ENCODE results near the gene RAB6A.
"Not testable (repeated sequence)": the region's sequence is repeated elsewhere in the genome, so short reads cannot be mapped to it uniquely, and the experiment has no call there.

Gene RAB6A

DNA sequence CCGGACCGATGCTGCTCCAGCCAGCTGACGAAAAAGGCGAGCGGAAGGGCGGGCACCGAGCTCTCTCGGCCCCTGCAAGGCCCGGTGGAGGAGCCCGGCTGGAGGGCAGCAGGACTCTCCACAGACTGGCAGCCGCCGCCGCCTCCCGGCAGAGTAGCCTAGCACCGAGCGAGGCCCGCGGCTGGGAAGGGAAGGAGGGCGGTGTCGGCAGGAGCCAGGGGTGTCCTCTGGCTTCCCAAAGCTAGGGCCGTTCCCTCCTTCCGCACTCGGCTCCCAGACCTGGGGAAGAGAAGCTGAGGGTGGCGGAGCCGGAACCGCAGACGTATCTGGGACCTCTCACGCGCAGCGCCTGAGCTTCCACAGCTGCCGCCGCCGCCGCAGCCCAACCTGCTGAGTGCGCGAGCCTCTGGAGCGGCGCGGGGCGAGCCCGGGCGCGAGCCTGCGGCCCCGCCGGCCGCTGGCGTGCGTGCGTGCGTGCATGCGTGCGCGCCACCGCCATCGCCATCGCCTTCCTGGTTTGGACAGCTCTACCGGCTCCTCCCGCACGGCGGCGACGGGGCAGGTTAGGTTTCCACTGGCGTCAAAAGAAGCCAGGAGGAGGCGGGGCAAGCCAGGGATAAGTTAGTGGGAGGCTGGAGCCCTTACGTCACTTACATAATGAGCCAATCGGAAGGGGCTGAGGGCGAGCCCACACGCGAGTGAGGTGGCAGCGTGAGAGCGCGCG lies at the start of gene RAB6A:
RAB6A (minus strand) TSS at position 396 of the 724 bp plus-strand sequence. CDS start 439 bp downstream, outside the sequence.
- DNase-seq = peak; percentile 99

DNA sequence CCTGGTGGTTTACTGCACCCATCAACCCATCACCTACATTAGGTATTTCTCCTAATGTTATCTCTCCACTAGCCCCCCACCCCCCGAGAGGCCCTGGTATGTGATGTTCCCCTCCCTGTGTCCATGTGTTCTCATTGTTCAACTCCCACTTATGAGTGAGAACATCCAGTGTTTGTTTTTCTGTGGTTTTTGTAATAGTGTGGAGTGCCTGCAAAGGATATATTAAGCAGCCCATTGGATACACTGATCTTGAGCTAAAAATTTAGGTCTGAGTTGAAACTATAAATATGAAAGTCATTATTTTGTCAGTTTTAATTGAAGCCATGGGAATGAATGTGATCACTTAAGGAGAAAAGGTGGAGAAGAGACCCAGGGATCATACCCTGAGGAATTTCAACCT lies 49.8 kb upstream of the RAB6A start:
- no peak for DNase-seq

DNA sequence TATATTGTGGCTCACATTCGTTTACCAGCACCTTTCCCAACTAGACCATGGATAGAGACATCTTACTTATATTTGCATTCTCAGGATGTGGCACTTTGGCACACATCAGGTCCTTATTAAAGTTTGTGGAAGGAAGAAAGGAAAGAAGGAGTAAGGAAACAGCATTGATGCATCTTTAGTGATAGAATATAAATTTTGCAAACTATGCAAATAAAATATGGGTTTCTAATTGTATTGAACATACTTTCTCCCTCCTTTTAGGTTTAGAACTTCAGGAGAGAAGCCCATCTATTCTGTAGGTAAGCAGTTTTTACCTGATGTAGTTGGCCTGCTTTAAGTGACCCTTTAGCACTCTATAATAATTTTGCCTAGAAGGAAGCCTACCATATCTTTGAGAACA lies 47.2 kb upstream of the RAB6A start:
- DNase-seq = no peak

DNA sequence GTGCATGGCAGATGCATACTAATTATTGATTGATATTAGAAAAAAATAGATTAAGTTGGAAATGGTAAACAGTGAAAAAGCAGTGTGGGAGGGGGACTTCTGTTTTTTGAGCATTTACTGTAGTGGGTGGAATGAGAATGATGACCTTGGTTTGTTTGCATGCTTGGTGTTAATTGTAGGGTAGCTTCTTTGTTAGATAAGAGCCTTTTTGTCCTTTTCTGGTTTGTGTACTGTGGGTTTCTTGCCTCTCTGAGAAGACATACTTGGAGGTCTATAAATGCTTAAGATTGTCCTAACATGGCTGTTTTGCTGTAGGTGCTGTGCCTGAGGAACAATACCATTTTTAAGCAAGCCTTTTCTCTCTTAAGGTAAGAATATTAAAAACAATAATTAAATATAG lies 43.8 kb upstream of the RAB6A start:
- DNase-seq = no peak

DNA sequence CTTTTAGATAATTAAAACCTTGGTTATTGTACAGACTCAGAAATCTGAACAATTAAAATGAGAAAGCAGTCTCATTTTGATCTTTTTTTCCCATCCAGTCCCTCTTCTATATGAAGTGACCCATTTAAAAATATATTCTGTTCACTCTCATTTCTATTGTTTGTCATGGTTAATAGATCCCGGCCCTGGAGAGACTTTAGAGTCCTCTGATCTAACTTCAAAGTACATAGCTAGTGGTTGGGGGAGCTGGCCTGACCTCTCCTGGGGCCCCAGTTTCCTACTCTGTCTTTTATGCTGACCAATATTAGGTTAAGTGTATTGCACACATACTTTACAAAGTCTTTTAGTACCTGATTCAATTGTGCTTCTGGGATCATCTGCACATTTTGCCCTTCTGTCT lies 40.3 kb upstream of the RAB6A start:
- no peak for DNase-seq

DNA sequence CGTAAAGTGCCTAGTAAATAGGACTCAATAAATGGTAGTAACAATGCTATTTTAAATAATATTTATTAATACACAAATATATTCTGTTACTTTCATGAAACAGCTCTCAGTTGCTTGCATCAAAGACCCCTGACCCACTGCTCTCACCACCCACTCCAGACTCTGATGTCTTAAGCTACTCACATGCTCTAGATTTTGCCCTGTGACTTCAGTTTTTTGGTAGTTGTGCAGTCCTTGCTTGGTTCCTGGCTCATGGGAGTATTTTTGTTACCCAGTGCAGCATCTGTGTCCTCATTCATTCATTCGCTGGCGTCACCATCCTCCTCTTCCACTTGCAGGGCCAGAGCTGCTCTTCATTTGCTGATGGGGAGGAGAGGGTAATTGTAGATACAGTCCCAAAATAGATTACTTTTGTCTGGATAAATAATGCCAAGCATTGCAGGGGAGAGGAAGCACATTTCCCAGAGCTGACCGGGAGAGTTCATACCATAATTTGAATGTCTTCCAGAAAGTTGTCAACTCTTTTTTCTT lies 39.5 kb upstream of the RAB6A start:
- no peak for DNase-seq

DNA sequence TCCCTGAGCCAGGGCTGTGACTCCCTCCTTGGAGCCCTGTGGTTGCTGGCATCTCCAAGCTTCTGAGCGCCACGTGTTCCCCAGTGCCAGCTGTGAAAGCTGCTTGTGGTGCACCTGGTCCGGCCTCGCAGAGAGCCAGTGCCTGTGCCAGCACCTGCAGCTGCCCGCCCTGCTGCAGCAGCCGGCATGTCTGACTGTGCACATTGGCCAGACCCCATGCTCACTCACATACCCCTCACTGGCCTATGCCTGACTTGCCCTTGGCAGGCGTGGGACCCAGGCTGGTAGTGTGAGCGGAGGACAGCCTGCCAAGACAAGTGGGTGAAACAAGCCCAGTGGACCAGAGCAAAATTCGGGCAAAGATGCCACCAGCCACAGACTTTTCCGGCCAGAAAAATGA lies 36.6 kb upstream of the RAB6A start:
- no peak for DNase-seq

DNA sequence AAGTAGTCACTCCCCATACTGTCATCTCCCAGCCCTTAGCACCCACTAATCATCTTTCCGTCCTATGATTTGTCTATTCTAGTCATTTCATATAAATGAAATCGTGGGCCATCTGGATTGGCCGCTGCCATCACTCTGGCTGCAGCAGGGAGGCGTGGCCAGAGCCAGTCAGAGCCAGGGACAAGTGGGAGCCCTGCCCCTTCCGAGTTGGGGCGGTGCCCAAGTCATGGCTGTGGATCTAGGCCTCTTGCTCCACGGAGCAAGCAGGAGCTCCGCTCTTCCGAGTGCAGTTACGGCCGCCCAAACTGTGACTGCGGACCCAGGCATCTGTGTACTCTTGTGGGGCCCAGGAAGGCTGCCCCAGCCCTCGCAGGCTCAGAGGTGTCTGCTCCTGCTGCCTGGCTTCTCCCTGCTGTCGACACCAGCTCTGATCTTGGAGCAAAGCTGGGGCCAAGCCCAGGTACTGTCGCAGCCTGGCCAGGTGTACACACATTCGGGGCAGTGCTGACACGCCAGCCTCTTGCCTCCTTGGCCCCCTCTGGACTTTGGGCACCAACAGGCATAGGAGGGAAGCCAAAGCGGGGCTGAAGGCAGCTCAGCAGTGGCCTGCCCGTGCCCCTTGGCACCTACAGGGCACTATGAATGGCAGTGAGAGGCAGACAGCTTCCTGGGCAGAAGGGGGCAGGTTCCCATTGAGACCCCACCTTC lies 35.2 kb upstream of the RAB6A start:
- DNase-seq = no peak

DNA sequence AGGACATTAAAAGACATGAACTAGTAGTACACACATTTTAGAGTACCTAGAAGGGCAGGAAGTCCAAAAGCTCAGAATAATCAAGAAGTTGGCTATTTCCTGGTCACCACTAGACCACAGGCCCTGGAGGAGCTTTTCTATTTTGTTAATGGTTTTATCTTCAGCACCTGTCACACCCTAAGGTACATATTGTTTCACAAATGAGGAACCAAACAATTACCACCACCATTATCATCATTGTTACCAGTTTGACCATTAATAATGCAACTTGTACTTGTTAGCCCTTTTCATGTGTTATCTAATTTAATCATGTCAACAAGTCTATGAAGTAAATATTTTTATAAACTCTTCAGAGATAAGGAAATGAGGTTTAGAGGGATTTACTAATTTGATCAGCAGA lies 31.7 kb upstream of the RAB6A start:
- no peak for DNase-seq

DNA sequence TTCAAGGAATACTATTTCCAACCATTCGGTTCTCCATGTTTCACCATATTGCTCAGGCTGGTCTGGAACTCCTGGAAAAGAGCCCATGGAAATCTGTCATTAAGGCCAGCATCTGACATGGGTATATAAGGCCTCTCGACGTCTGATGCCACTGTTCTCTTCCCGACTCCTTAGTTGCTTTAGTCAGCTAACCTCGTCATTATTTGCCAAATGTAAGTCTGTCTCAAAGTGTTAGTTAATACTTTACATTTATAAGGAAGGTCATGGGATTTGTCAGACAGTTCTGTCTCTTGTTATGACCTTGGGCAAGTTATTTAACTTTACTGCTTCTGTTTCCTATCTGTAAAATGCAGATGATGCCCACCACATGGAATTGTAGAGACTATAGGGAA lies 28.4 kb upstream of the RAB6A start:
- no peak for DNase-seq

DNA sequence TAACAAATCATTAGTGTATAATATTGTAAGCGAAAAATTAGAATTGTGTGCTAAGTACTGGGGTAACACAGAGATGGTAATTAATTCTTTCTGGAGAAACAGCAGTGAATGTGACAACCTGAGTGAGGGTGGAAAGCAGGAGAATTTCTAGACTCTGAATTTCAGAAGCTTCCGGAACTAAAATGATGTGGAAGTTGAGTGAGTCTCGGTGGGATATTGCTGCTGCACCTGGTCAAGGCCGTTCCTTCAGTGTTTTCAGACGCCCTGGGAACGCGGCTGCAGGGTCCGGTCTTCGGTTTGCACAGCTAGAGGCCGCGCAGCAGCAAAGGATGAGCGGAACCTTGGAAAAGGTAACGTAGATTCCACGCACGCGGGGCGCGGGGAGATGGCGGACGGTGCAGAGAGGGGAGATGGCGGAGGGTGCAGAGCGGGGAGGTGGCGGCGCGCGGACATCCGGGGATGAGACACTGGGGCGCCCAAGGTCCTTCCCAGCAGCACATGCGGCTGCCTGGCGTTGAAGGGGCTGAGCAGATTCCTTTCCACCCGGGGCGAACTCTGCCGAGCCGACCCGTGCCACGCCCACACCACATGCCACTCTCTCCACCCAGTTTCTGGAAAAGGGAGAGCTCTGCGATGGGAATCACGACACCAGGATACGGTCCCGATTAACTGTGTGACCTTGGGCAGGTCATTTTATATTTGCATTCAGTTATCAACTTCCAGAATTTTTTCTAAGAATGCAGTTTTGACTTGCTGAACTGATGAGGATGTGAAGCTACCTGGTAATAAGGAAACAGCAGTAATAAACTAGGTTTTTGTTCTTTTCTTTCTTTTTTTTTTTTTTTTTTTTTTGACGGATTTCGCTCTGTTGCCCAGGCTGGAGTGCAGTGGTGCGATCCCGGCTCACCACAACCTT lies 27.0 kb upstream of the RAB6A start, which contains the start of gene MRPL48:
MRPL48 (plus strand) TSS at position 232 of the 916 bp plus-strand sequence; CDS start at position 330, 98 bp downstream.
- DNase-seq = peak; percentile 88

DNA sequence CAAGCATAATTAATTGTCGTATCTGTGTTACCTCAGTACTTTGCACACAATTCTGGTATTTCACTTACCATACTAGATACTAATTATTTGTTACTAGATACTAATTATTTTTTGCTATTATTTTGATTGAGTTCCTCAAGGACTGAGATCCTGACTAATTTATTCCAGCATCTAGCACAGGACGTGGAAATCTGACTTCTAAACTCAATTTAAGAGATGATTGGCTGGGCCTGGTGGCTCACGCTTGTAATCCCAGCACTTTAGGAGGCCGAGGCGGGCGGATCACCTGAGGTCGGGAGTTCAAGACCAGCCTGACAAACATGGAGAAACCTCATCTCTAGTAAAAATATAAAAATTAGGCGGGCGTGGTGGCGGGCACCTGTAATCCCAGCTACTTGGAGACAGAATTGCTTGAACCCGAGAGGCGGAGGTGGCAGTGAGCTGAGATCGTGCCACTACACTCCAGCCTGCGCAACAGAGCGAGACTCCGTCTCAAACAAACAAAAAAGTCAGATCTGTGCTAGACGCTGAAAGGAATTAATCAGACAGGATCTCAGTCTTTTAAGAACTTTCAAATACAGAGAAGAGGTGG lies 26.3 kb upstream of the RAB6A start:
- no peak for DNase-seq

DNA sequence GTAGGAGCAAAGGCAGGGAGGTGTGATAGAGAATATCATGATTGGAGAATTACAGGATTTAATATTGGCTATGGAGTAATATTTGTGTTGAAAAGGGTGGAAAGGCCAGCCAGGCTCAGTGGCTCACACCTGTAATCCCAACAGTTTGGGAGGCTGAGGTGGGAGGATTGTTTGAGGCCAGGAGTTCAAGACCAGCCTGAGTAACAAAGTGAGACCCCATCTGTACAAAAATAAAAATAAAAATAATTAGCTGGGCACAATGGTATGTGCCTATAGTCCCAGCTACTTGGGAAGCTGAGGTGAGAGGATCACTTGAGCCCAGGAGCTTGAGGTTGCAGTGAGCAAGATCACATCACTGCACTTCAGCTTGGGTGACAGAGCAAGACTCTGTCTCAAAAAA lies 24.6 kb upstream of the RAB6A start:
- not testable (repeated sequence) for DNase-seq

DNA sequence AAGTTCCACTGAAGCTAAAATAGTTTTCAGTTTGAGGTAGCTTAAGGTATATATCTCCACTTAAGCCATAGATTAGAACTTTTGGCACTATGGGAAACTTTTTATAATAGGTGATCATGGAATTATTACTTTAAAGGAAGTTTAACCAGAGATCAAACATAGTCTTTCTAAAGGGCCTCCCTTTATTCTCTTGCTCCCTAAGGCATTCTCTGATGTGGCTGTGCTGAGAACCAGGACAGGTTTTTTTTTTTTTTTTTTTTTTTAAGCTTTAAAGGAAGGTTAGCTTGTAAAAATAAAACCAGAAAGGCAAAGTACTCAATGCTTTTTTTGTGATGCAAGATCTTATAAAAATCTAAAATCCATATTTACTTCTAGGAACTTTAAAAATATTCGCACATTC lies 23.9 kb upstream of the RAB6A start:
- no peak for DNase-seq

DNA sequence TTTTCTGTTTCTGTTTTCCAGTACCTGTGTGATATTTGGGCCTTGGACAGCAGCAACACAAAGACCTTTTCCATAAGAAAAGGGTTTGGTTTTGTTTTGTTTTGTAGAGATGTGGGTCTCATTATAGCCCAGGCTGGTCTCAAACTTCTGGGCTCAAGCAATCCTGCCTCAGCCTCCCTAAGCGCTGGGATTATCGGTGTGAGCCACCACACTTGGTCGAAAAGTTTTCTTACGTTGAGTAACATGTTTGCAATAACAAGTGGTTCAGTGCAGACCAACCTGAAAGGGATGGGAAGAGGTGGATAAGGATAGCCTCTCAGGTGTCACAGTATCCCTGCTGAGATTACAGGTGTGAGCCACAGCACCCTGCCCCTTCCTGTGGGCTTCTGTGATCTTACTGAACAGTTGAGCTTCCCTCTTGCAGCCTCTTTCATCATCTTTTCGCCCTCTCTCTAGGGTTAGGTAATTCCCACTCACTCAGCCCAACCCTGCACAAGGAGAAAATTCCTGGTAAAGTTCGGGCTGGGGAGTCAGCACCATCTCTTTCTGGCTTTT lies 23.3 kb upstream of the RAB6A start:
- no peak for DNase-seq

DNA sequence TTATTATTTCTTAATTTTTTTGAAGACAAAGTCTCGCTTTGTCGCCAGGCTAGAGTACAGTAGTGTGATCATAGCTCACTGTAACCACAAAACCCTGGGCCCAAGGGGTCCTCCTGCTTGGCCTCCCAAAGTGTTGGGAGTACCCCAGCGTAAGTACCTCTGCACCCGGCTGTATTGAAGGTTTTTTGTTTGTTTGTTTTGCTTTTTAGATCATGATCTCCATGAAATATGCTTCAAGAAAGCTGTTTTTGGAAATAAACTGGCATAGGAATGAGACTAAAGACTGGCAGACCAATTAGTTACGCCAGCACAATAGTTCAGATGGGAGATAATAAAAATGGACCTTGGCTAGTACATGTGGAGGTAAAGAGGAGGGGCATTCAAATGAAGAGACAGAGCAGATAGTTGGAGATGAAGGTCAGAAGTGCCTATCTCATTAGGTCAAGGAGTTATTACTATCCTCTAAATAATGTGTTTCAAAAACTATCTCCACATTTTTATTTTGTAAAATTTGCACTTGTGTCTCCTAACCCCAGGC lies 22.7 kb upstream of the RAB6A start:
- no peak for DNase-seq

DNA sequence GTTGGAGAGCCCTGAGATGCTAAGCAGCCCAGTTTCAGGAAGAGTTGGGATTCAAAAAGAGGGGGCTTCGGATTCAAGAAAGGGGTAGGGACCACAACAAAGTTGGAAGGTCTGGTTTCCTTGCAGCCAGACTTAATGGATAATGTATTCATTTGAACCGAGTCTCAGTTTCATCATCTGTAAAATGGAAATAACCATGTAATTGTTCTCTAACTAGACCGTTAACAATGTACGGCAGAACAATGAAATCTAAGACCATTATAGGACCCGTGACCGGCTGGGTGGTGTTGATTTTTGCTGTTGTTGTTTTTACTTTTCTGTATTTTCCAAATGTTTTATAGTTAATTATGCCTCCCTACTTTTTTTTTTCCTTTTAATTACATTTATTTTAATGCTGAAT lies 20.4 kb upstream of the RAB6A start:
- no peak for DNase-seq

DNA sequence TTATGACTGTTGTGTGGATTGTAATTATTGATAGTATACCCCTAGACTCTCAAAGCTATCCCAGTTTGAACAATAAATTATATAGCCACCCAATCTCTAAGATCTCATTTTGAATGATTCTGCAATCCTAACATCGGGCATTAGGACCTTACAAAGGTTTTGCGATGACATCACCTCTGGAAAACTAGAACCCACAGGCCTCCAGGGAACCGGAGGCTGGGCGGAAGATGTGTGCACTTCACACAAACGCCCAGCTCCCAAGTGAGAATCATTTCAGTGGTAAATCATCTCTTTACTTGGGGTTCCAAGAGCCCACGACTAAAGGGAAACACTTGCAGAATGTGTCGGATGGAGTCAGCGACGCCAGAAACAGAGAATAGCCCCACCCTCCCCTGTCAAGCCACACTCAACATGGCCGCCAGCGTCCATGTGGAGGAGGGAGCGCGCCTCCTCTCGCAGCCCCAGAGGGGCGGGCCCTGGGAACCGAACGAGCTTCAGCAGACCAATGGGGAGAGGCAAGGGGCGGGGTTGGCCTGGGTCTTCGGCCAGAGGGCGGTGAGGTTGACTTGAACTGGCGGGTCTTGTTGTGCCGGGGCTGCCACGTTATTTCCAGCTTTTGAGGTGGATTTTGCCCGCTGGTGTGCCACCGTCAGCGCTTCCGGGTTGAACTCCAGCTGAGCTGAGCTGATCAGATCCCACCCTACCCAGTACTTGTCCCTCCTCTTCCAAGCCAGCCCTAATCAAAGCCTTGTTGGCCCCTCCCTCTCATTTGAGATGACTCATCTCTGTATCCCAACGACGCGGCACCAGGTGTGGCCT lies 18.4 kb upstream of the RAB6A start:
- DNase-seq = peak; percentile 99

DNA sequence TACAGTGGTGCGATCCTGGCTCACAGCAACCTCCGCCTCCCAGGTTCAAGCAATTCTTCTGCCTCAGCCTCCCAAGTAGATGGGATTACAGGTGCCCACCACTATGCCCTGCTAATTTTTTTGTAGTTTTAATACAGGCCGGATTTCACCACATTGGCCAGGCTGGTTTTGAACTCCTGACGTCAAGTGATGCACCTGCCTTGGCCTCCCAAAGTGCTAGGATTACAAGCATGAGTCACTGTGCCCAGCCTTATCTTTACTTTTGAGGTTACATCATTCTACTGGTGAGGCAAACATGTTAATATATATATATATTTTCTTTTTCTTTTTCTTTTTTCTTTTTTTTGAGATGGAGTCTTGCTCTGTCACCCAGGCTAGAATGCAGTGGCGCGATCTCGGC lies 9.9 kb upstream of the RAB6A start:
- not testable (repeated sequence) for DNase-seq

DNA sequence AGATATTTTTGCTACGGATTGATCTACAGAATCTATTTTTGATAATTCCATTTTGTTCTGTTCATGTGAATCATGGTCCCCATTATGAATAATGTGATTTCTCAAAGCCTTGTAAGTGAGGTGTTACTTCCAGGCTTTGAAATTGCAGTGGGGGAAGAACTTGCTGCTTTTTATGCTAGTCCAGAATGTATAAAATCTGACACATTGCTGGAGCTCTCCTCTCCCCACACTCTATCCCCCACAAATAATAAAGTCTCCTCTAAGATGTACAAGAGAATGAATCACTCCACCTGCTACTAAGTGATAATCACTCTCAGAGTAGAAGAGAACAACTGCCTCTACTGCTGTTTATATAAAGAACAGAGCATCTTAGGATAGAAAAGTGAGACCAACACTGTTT lies 5.9 kb upstream of the RAB6A start:
- no peak for DNase-seq

DNA sequence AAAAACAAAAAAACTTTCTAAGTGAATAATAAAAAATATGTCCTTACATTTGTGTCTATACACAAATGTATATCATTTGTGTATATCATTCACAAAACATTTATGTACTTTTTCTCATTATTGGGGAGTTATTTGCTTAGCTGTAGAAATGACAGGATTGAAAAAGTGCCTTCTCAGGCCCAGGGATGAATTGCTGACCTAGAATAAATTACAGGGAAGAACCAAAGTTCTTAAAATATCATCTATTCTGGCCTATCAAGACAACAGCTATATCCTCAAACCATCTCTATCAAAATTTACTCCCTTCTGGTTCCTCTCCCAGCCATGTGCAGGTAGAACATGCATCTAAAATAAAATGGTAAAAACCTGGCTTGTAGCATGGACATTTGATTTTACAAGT lies 1.9 kb upstream of the RAB6A start:
- DNase-seq = no peak
